GM19099 (cell line): ENCODE measurements around the gene KAT7.

Source experiments
- POLR2A ChIP-seq: IDR thresholded peaks from 3 replicates; pipeline ENCODE4 v1.6.1; 2011; ENCODE audit warnings: low read depth; ENCODE audit not compliant: insufficient read length; ENCODE audit errors: extremely low read depth

Gene KAT7

GRCh38 chr17:49755663-49756283 lies 32.7 kb upstream of the KAT7 start:
- no peak for TF ChIP-seq POLR2A

- TF ChIP-seq POLR2A = no peak
Observed at GRCh38 chr17:49756323-49757150, 31.9 kb upstream of the KAT7 start.

GRCh38 chr17:49757151-49757777 lies 31.2 kb upstream of the KAT7 start:
- no peak for TF ChIP-seq POLR2A

GRCh38 chr17:49759203-49759602 lies 29.3 kb upstream of the KAT7 start:
- no peak for TF ChIP-seq POLR2A

- no peak for TF ChIP-seq POLR2A
Observed at GRCh38 chr17:49760296-49760695, 28.2 kb upstream of the KAT7 start.

- no peak for TF ChIP-seq POLR2A
Observed at GRCh38 chr17:49760932-49761558, 27.4 kb upstream of the KAT7 start.

GRCh38 chr17:49762151-49762941 lies 26.1 kb upstream of the KAT7 start:
- TF ChIP-seq POLR2A = no peak

- TF ChIP-seq POLR2A = peak; percentile 95
Observed at GRCh38 chr17:49763735-49764558, 24.5 kb upstream of the KAT7 start, which contains the start of gene FAM117A. TSS of gene FAM117A (minus strand) at chr17:49764131. CDS start at chr17:49764087, 44 bp downstream.

- TF ChIP-seq POLR2A = no peak
Observed at GRCh38 chr17:49764559-49765180, 23.8 kb upstream of the KAT7 start.

GRCh38 chr17:49766918-49767530 lies 21.5 kb upstream of the KAT7 start:
- no peak for TF ChIP-seq POLR2A

- no peak for TF ChIP-seq POLR2A
Observed at GRCh38 chr17:49775546-49776260, 12.8 kb upstream of the KAT7 start.

- no peak for TF ChIP-seq POLR2A
Observed at GRCh38 chr17:49776551-49777300, 11.8 kb upstream of the KAT7 start.

- TF ChIP-seq POLR2A = no peak
Observed at GRCh38 chr17:49777563-49777962, 10.9 kb upstream of the KAT7 start.
